Tibial nerve (tissue), 4 donors: ENCODE measurements around the gene MLLT10. TPM values are rescaled to one million over a fixed set of nuclear protein-coding genes. Genes with fewer than 3 reads are reported as not detected.
"Not testable (repeated sequence)": the region's sequence is repeated elsewhere in the genome, so short reads cannot be mapped to it uniquely, and the experiment has no call there.

Source experiments
- DNase-seq, 2 donors: peaks; one replicate each; pipeline ENCODE4 v3.0.0-alpha.2; 2019; ENCODE audit warnings: low spot score in 2 of 2
- H3K27ac ChIP-seq, 4 donors: fragments of 200-600 bp; sonication (generic) in 3 of 4; one replicate each; pipeline ENCODE4 v1.5.1; 2017 to 2019; ENCODE audit warnings: mild to moderate bottlenecking in 1 of 4
- H3K27me3 ChIP-seq, 2 donors: fragments of 200-600 bp; sonication (generic) in 1 of 2; one replicate each; pipeline versions ENCODE4 v1.5.1 to v1.6.0; 2017 to 2019
- H3K36me3 ChIP-seq, 3 donors: fragments of 200-600 bp; sonication (generic); one replicate each; pipeline ENCODE4 v1.5.1; 2018 to 2019
- H3K4me1 ChIP-seq, 4 donors: fragments of 200-600 bp; sonication (generic) in 3 of 4; one replicate each; pipeline ENCODE4 v1.5.1; 2017 to 2019
- H3K4me3 ChIP-seq, 4 donors: fragments of 200-600 bp; sonication (generic) in 3 of 4; one replicate each; pipeline ENCODE4 v1.5.1; 2017 to 2019; ENCODE audit warnings: mild to moderate bottlenecking in 1 of 4, moderate library complexity in 1 of 4
- H3K9me3 ChIP-seq, 4 donors: fragments of 200-600 bp; sonication (generic) in 3 of 4; one replicate each; pipeline ENCODE4 v1.5.1; 2017 to 2019
- CTCF ChIP-seq, 5 experiments: fragments of 200-600 bp in 3 of 5; fragments of 450-650 bp in 2 of 5; sonication (generic) in 3 of 5; IDR thresholded peaks; one replicate each; pipeline ENCODE4 v1.5.1; 2016 to 2019; ENCODE audit warnings: antibody characterized with exemption in 5 of 5, mild to moderate bottlenecking in 3 of 5, moderate library complexity in 2 of 5
- EP300 ChIP-seq, 2 donors: sonication (generic); formaldehyde crosslinking; IDR thresholded peaks; one replicate each; pipeline ENCODE4 v1.6.1; 2017; ENCODE audit warnings: antibody characterized with exemption in 2 of 2, mild to moderate bottlenecking in 1 of 2
- POLR2A ChIP-seq, 2 donors: fragments of 450-650 bp; IDR thresholded peaks; one replicate each; pipeline ENCODE4 v1.6.1; 2017; ENCODE audit warnings: antibody characterized with exemption in 2 of 2, mild to moderate bottlenecking in 2 of 2, moderate library complexity in 2 of 2
- WGBS, 2 donors: methylation state at CpG; one replicate each; pipeline ENCODE4 v1.1.5; 2018; 5-methylcytosine and 5-hydroxymethylcytosine counted together
- total RNA-seq, 4 donors: library from RNA; depleted of rRNA; stranded (reverse); fragments of >200 nt; gene quantifications; one replicate each; pipeline ENCODE4 v1.1.0, GENCODE V29; 2016

The MLLT10 gene
- total RNA-seq, 4 donors from 2014 or later = 40.6 to 60.9 (median 47.5) TPM

- Histone ChIP-seq H3K27me3 (no peaks in the 10 kb centered on the region), H3K36me3 (peaks cover 0 to 10% (median 0%) of the 10 kb centered on the region in 3 donors)
- 83 to 87% methylated on average over 5 of the region's 5 CpGs for WGBS, 2 donors
Observed at GRCh38 chr10:21579291-21579690, 45.3 kb downstream of the MLLT10 start.

GRCh38 chr10:21581421-21581834 is 47.4 kb downstream of the MLLT10 start:
- H3K4me1 ChIP-seq, H3K9me3 ChIP-seq, H3K4me3 ChIP-seq, H3K27ac ChIP-seq, H3K27me3 ChIP-seq, DNase-seq: not testable (repeated sequence)
- 84 to 85% methylated on average over 3 of the region's 3 CpGs for WGBS, 2 donors
- H3K36me3 ChIP-seq = peaks cover 0 to 11% (median 0%) of the 10 kb centered on the region in 3 donors

More at GRCh38 chr10:21579291-21579690, 45.3 kb downstream of the MLLT10 start:
- no peak for TF ChIP-seq CTCF (IDR thresholded peaks at IDR 0.05)
- no peak for TF ChIP-seq EP300 (IDR thresholded peaks at IDR 0.05)
- no peak for TF ChIP-seq POLR2A (IDR thresholded peaks at IDR 0.05)
- DNase-seq = no peak
- peaks cover 0 to 8% (median 0%) of the 10 kb centered on the region in 4 donors for H3K4me1 ChIP-seq
- H3K9me3 ChIP-seq = no peaks in the 10 kb centered on the region
- H3K4me3 ChIP-seq = no peak overlapping the region
- no peak overlapping the region for H3K27ac ChIP-seq

GRCh38 chr10:21584834-21585530 is 51.0 kb downstream of the MLLT10 start:
- Histone ChIP-seq H3K4me1 (no peaks in the 10 kb centered on the region), H3K9me3 (no peaks in the 10 kb centered on the region), H3K4me3 (no peak overlapping the region), H3K27me3 (no peaks in the 10 kb centered on the region), H3K36me3 (peaks cover 0 to 20% (median 0%) of the 10 kb centered on the region in 3 donors), H3K27ac (no peak overlapping the region)
- no peak for DNase-seq
- TF ChIP-seq CTCF (IDR thresholded peaks at IDR 0.05) (no peak), EP300 (IDR thresholded peaks at IDR 0.05) (no peak), POLR2A (IDR thresholded peaks at IDR 0.05) (no peak)
- 92 to 93% methylated on average over 9 of the region's 9 CpGs for WGBS, 2 donors

GRCh38 chr10:21587391-21587790 is 53.4 kb downstream of the MLLT10 start:
- H3K27me3 ChIP-seq = no peaks in the 10 kb centered on the region
- TF ChIP-seq EP300 (IDR thresholded peaks at IDR 0.05) (no peak), CTCF (IDR thresholded peaks at IDR 0.05) (no peak), POLR2A (IDR thresholded peaks at IDR 0.05) (no peak)
- no peaks in the 10 kb centered on the region for H3K4me1 ChIP-seq
- H3K9me3 ChIP-seq = no peaks in the 10 kb centered on the region
- peaks cover 0 to 23% (median 0%) of the 10 kb centered on the region in 3 donors for H3K36me3 ChIP-seq
- DNase-seq = no peak
- no peak overlapping the region for H3K27ac ChIP-seq
- no peak overlapping the region for H3K4me3 ChIP-seq

- H3K9me3 ChIP-seq, H3K4me3 ChIP-seq, H3K27me3 ChIP-seq, H3K4me1 ChIP-seq, DNase-seq, H3K27ac ChIP-seq: not testable (repeated sequence)
- peaks cover 0 to 18% (median 0%) of the 10 kb centered on the region in 3 donors for H3K36me3 ChIP-seq
- WGBS, 2 donors = 89 to 93% methylated on average over 7 of the region's 7 CpGs
Observed at GRCh38 chr10:21588159-21588558, 54.1 kb downstream of the MLLT10 start.

GRCh38 chr10:21593986-21594385 is 60.0 kb downstream of the MLLT10 start:
- WGBS, 2 donors = 96 to 99% methylated on average over 5 of the region's 5 CpGs
- DNase-seq = no peak
- Histone ChIP-seq H3K27ac (no peak overlapping the region), H3K4me3 (no peak overlapping the region), H3K4me1 (peaks cover 0 to 9% (median 0%) of the 10 kb centered on the region in 4 donors), H3K27me3 (no peaks in the 10 kb centered on the region), H3K9me3 (no peaks in the 10 kb centered on the region), H3K36me3 (peaks cover 0 to 7% (median 0%) of the 10 kb centered on the region in 3 donors)
- TF ChIP-seq POLR2A (IDR thresholded peaks at IDR 0.05) = no peak
- TF ChIP-seq EP300 (IDR thresholded peaks at IDR 0.05) = no peak
- no peak for TF ChIP-seq CTCF (IDR thresholded peaks at IDR 0.05)
